Bronchial epithelial cell (primary cell): Measurements from ENCODE around the gene ABHD2. TPM values are rescaled to one million over a fixed set of nuclear protein-coding genes. Genes with fewer than 3 reads are reported as not detected.

ENCODE experiments used
- DNase-seq: peaks from one replicate; pipeline ENCODE4 v3.0.0-alpha.2; 2010; ENCODE audit warnings: low read depth
- FAIRE-seq: peaks from 2 replicates; lab custom pipeline; 2011; peaks lifted over from hg19 to GRCh38; lab: Jason Lieb, UNC
- H3K27me3 ChIP-seq: 2 replicates; pipeline ENCODE4 v1.5.1; 2011; ENCODE audit warnings: low read length; ENCODE audit not compliant: control insufficient read depth, insufficient read depth
- H3K36me3 ChIP-seq: 2 replicates; pipeline ENCODE4 v1.5.1; 2011; ENCODE audit warnings: low read length; ENCODE audit not compliant: control insufficient read depth, insufficient read depth
- H3K4me3 ChIP-seq: 2 replicates; pipeline ENCODE4 v1.5.1; 2011; ENCODE audit warnings: mild to moderate bottlenecking, low read depth, low read length, control low read depth
- CTCF ChIP-seq: IDR thresholded peaks from 2 replicates; pipeline ENCODE4 v1.5.1; 2011; ENCODE audit warnings: mild to moderate bottlenecking, moderate library complexity, low read length, control low read depth, inconsistent platforms; ENCODE audit not compliant: insufficient read depth, severe bottlenecking
- total RNA-seq: library from RNA; depleted of rRNA; stranded (reverse); fragments of >200 nt; gene quantifications from 2 replicates; pipeline ENCODE4 v1.2.1, GENCODE V29; 2014

ABHD2 gene
- total RNA-seq, 1 donor from 2014 or later = 35.5 TPM

GRCh38 chr15:89122505-89123180, 34.4 kb downstream of the ABHD2 start:
- FAIRE-seq (no peak), DNase-seq (no peak)
- H3K36me3 ChIP-seq = no peaks in the 10 kb centered on the region
- H3K27me3 ChIP-seq = no peaks in the 10 kb centered on the region
- no peak for TF ChIP-seq CTCF
- no peak overlapping the region for H3K4me3 ChIP-seq

GRCh38 chr15:89123181-89123525, 34.9 kb downstream of the ABHD2 start:
- Histone ChIP-seq H3K4me3 (no peak overlapping the region), H3K27me3 (no peaks in the 10 kb centered on the region), H3K36me3 (no peaks in the 10 kb centered on the region)
- FAIRE-seq = no peak
- no peak for TF ChIP-seq CTCF
- peak; percentile 96 for DNase-seq

GRCh38 chr15:89125088-89125826, 37.0 kb downstream of the ABHD2 start:
- no peak for TF ChIP-seq CTCF
- DNase-seq (peak; percentile 49), FAIRE-seq (no peak)
- H3K4me3 ChIP-seq = no peak overlapping the region
- peaks cover 1% of the 10 kb centered on the region for H3K36me3 ChIP-seq
- no peaks in the 10 kb centered on the region for H3K27me3 ChIP-seq

DNA sequence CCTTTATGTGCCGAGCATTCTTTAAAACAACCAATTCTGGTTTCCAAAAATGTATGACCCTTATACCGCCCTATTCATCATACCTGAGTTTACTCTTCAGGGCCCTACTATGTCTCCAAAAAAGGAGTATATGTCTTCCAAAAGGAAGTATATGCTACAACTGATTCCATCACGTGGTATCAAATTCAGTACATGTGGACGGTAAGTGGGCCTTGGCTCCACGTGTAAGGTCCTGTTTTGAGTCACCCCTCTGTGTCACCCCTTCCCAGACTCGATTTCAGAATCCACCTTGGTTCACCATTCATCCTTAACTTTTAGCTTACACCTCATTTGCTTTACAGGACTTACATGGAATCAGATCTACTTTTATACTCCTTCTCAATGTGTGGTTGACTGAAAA, 37.8 kb downstream of the ABHD2 start:
- DNase-seq (no peak), FAIRE-seq (no peak)
- H3K36me3 ChIP-seq = peaks cover 2% of the 10 kb centered on the region
- no peaks in the 10 kb centered on the region for H3K27me3 ChIP-seq
- no peak for TF ChIP-seq CTCF
- H3K4me3 ChIP-seq = no peak overlapping the region

GRCh38 chr15:89127054-89127702, 38.9 kb downstream of the ABHD2 start:
- Histone ChIP-seq H3K27me3 (no peaks in the 10 kb centered on the region), H3K4me3 (no peak overlapping the region), H3K36me3 (peaks cover 3% of the 10 kb centered on the region)
- DNase-seq = peak; percentile 92
- no peak for FAIRE-seq
- TF ChIP-seq CTCF = no peak
